ENCODE measurements around the gene NASP.

DNA sequence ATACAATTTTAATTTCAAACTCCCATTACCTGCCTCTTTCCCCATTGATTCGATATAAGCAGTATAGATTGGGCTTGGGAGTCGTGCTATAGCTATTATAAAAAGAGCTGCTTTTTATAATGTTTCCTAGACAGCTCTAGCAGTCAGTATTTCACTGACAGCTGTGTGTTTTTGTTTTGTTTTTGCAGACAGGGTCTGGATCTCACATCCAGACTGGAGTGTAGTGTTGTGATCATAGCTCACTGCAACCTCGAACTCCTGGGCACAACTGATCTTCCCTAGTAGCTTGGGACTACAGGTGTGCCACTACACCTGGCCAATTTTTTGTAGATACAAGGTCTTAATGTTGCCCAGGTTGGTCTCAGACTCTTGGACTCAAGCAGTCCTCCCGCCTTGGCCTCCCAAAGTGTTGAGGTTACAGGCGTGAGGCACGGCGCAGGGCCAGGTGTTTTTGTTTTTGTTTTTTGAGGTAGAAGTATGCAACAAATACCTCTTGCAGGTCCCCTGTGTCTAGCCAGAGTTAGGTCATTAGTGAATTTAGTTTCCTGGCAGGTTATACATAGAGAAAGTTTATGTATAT, 1.7 kb downstream of the NASP start:
- TF ChIP-seq POLR2AphosphoS5 (IDR thresholded peaks at IDR 0.05; ENCODE audit: insufficient read depth, low read depth, low read length) (no peak), POLR2A (IDR thresholded peaks at IDR 0.05; ENCODE audit: low read depth, low read length) (no peak), EZH2 (IDR thresholded peaks at IDR 0.05; ENCODE audit: borderline replicate concordance, low read depth, low read length, severe bottlenecking) (no peak), MYC (IDR thresholded peaks at IDR 0.05; ENCODE audit: low read depth, low read length) (no peak), JUN (IDR thresholded peaks at IDR 0.05; ENCODE audit: borderline replicate concordance, insufficient read depth, insufficient read length, low read depth) (no peak), GATA2 (IDR thresholded peaks at IDR 0.05; ENCODE audit: insufficient read depth, insufficient read length, low read depth, low read length) (no peak)
- TF ChIP-seq, protein P1, sequence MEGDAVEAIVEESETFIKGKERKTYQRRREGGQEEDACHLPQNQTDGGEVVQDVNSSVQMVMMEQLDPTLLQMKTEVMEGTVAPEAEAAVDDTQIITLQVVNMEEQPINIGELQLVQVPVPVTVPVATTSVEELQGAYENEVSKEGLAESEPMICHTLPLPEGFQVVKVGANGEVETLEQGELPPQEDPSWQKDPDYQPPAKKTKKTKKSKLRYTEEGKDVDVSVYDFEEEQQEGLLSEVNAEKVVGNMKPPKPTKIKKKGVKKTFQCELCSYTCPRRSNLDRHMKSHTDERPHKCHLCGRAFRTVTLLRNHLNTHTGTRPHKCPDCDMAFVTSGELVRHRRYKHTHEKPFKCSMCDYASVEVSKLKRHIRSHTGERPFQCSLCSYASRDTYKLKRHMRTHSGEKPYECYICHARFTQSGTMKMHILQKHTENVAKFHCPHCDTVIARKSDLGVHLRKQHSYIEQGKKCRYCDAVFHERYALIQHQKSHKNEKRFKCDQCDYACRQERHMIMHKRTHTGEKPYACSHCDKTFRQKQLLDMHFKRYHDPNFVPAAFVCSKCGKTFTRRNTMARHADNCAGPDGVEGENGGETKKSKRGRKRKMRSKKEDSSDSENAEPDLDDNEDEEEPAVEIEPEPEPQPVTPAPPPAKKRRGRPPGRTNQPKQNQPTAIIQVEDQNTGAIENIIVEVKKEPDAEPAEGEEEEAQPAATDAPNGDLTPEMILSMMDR (IDR thresholded peaks at IDR 0.05; ENCODE audit: extremely low read depth in 1 of 2, insufficient read depth in 1 of 2, low read depth in 1 of 2, low read length in 2 of 2) = no peak
- TF ChIP-seq, protein P2, sequence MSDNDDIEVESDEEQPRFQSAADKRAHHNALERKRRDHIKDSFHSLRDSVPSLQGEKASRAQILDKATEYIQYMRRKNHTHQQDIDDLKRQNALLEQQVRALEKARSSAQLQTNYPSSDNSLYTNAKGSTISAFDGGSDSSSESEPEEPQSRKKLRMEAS (IDR thresholded peaks at IDR 0.05; ENCODE audit: insufficient read depth, insufficient read length) = no peak

All from endothelial cell of umbilical vein (primary cell).